Neutrophil (primary cell): ENCODE results near the gene DCAF7.

Experiments
- H3K27ac ChIP-seq: fragments of 200-600 bp; sonication (generic); 2 replicates; pipeline ENCODE4 v1.5.1; 2016; ENCODE audit warnings: mild to moderate bottlenecking, moderate library complexity
- H3K27me3 ChIP-seq: fragments of 200-600 bp; sonication (generic); 2 replicates; pipeline ENCODE4 v1.6.0; 2016; ENCODE audit warnings: mild to moderate bottlenecking
- H3K36me3 ChIP-seq: fragments of 200-600 bp; sonication (generic); 2 replicates; pipeline ENCODE4 v1.5.1; 2017
- H3K4me1 ChIP-seq, 2 experiments: fragments of 200-600 bp in 1 of 2; sonication (generic) in 1 of 2; 1 replicate in 1 of 2; 2 replicates in 1 of 2; pipeline versions ENCODE4 v1.5.1 to v1.6.1; 2013 to 2016; ENCODE audit warnings: low read depth in 1 of 2, low read length in 1 of 2, mild to moderate bottlenecking in 1 of 2, moderate library complexity in 1 of 2; ENCODE audit not compliant: control insufficient read depth in 1 of 2, insufficient read depth in 1 of 2
- H3K4me3 ChIP-seq, 2 experiments: fragments of 200-600 bp in 1 of 2; sonication (generic) in 1 of 2; 1 replicate in 1 of 2; 2 replicates in 1 of 2; pipeline ENCODE4 v1.5.1; 2013 to 2016; ENCODE audit warnings: low read depth in 1 of 2, low read length in 1 of 2, mild to moderate bottlenecking in 1 of 2, moderate library complexity in 1 of 2
- H3K9me3 ChIP-seq: fragments of 200-600 bp; sonication (generic); 2 replicates; pipeline ENCODE4 v1.5.1; 2016
- TF ChIP-seq, protein P1 (sequence below): fragments of 200-600 bp; sonication (generic); IDR thresholded peaks from 2 replicates; pipeline ENCODE4 v1.5.1; 2016; ENCODE audit warnings: antibody characterized with exemption

Gene DCAF7

DNA sequence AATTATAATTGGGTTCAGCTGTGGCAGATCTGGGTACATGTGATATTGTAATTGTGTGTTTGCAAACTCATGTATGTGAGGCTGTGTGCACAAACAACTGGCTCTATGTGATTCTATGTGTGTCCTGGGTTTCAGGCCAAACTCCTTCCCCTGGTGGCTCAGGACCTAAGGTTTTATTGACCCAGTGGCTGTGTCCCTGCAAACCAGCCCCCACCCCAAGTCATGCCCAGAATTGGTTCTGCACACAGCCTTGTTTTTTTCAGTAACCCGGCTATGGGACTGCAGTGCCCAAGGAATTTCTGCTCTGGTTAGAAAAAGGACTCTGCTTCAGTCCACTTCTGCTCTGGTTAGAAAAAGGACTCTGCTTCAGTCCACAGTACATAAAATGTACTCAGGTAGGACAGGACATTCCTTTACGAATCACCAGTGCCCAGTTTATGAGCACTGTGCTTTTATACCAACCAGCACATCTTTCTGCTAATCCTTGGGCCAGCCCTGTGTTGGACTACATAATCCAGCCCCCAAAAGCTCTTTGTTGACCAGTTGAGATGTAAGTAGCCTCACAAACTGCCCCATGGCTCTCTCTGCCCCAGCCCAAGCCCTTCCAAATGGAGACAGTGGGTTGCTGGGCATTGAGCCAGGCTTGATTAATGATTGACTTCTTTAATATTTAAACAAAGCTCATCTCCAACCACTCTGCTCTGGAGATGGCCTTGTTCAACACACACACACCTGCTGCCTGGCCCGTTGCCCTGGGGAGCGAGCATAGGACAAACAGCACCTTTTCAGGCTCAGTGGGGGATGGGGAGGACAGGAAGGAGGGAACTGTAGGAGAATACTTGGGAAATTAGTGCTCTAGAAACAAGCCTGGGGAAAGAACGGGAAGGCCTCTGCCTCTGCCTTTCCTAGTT, 30.1 kb upstream of the DCAF7 start:
- Histone ChIP-seq H3K9me3 (no peaks in the 10 kb centered on the region), H3K27me3 (peaks cover 83% of the 10 kb centered on the region), H3K4me1 (no peaks in the 10 kb centered on the region), H3K27ac (no peak overlapping the region), H3K4me3 (no peak overlapping the region), H3K36me3 (no peaks in the 10 kb centered on the region)
- TF ChIP-seq, protein P1, sequence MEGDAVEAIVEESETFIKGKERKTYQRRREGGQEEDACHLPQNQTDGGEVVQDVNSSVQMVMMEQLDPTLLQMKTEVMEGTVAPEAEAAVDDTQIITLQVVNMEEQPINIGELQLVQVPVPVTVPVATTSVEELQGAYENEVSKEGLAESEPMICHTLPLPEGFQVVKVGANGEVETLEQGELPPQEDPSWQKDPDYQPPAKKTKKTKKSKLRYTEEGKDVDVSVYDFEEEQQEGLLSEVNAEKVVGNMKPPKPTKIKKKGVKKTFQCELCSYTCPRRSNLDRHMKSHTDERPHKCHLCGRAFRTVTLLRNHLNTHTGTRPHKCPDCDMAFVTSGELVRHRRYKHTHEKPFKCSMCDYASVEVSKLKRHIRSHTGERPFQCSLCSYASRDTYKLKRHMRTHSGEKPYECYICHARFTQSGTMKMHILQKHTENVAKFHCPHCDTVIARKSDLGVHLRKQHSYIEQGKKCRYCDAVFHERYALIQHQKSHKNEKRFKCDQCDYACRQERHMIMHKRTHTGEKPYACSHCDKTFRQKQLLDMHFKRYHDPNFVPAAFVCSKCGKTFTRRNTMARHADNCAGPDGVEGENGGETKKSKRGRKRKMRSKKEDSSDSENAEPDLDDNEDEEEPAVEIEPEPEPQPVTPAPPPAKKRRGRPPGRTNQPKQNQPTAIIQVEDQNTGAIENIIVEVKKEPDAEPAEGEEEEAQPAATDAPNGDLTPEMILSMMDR, result no peak

GRCh38 chr17:63523253-63523855, 26.9 kb upstream of the DCAF7 start, which contains the start of gene KCNH6:
KCNH6 (plus strand) TSS chr17:63523358; CDS start chr17:63523414, 56 bp downstream.
- TF ChIP-seq, protein P1, result no peak
- Histone ChIP-seq H3K9me3 (no peaks in the 10 kb centered on the region), H3K27me3 (peaks cover 83% of the 10 kb centered on the region), H3K4me3 (no peak within 1 kb of the TSS), H3K36me3 (no peaks in the 10 kb centered on the region), H3K4me1 (no peaks in the 10 kb centered on the region), H3K27ac (no peak within 1 kb of the TSS)

- H3K4me1 ChIP-seq, result no peaks in the 10 kb centered on the region
- TF ChIP-seq, protein P1, result no peak
- H3K36me3 ChIP-seq, result no peaks in the 10 kb centered on the region
- H3K4me3 ChIP-seq, result no peak overlapping the region
- H3K27ac ChIP-seq, result no peak overlapping the region
- H3K9me3 ChIP-seq, result no peaks in the 10 kb centered on the region
- peaks cover 81% of the 10 kb centered on the region for H3K27me3 ChIP-seq
These were observed 26.2 kb upstream of the DCAF7 start for GRCh38 chr17:63524051-63524450.

DNA sequence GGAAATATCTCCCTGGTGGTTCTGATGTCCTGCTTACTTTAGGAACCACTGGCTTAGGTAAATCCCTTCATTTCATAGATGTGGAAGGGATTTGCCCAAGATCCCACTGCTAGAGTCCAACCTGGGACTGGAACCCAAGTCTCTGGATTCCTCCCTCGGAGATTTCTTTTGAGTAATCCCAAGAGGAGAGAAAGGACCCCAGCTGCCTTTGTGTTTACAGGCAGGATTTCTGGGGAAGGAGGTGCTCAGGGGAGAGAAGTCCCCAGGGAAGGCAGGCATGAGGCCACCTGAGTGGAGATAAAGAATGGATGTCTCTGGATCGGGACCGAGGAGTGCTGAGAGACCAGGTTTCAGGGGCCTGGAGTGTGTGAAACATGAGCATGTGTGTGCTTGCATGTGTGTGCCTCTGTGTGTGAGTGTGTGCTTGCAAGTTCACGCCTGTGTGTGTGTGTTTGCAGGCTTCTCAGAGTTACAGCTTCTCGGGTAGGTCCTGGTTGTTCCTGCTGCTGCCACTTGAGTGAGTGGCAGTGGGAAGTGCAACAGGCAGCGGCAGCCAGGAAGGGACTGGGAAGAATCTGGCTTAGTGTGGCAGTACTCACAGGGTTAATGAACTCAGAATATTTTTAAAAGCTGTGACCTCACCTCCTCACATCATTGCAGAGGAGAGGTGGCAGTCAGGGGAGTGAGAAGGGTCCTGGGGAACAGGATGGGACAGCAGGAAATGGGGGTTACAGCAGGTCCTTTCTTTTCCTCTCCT, 24.9 kb upstream of the DCAF7 start:
- H3K27ac ChIP-seq, result no peak overlapping the region
- H3K4me3 ChIP-seq, result no peak overlapping the region
- no peaks in the 10 kb centered on the region for H3K4me1 ChIP-seq
- H3K36me3 ChIP-seq, result no peaks in the 10 kb centered on the region
- peaks cover 68% of the 10 kb centered on the region for H3K27me3 ChIP-seq
- TF ChIP-seq, protein P1, result no peak
- H3K9me3 ChIP-seq, result no peaks in the 10 kb centered on the region

DNA sequence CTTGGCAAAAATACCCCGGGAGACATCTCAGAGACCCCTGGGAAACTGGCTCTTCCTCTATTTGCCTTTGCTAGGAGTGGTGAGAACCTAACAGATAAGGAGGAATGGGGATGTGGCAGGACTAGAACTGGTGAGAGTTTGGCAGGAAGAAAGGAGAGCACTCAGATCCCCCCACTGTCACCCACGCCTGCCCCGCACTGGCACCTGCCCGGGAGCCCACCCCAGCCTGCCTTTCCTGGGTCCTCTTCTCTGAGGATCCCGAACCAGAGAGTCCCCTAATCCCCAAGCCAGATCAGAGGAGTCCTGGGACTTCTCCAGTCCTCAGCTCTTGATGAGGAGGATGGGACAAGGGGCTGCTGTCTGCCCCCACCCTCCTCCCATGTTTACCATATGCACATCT, 23.4 kb upstream of the DCAF7 start:
- peaks cover 53% of the 10 kb centered on the region for H3K27me3 ChIP-seq
- TF ChIP-seq, protein P1, result no peak

More for the DNA sequence above, 23.4 kb upstream of the DCAF7 start:
- Histone ChIP-seq H3K4me3 (no peak overlapping the region), H3K27ac (no peak overlapping the region), H3K36me3 (no peaks in the 10 kb centered on the region), H3K9me3 (no peaks in the 10 kb centered on the region), H3K4me1 (no peaks in the 10 kb centered on the region)
